SIG-M5 (cell line): ENCODE data around the gene DEXI.

Experiments used
- DNase-seq: peaks from one replicate; lab custom pipeline; 2025; lab: John Stamatoyannopoulos, UW

The DEXI gene

GRCh38 chr16:10892782-10893318 lies 49.4 kb downstream of the DEXI start:
- DNase-seq = no peak

GRCh38 chr16:10889855-10890254 lies 52.4 kb downstream of the DEXI start:
- DNase-seq = no peak

- DNase-seq = no peak
These were observed 53.8 kb downstream of the DEXI start for GRCh38 chr16:10888320-10888937.

GRCh38 chr16:10885246-10885645 lies 57.0 kb downstream of the DEXI start:
- no peak for DNase-seq

- DNase-seq = no peak
These were observed 59.3 kb downstream of the DEXI start for GRCh38 chr16:10883004-10883403.

GRCh38 chr16:10881479-10882030 lies 60.7 kb downstream of the DEXI start:
- no peak for DNase-seq

- no peak for DNase-seq
These were observed 61.4 kb downstream of the DEXI start for GRCh38 chr16:10880594-10881452.

- DNase-seq = no peak
These were observed 62.3 kb downstream of the DEXI start for GRCh38 chr16:10879681-10880589.
